KOPT-K1 (cell line): ENCODE measurements around the gene POLA2.

Experiments
- H3K27ac ChIP-seq: fragments of 200-600 bp; sonication (generic); 2 replicates; pipeline ENCODE4 v1.5.1; 2016; ENCODE audit warnings: antibody characterized with exemption, mild to moderate bottlenecking, low read depth, low read length; ENCODE audit not compliant: poor library complexity, severe bottlenecking
- H3K36me3 ChIP-seq: fragments of 200-600 bp; sonication (generic); 2 replicates; pipeline ENCODE4 v1.5.1; 2017; ENCODE audit warnings: antibody characterized with exemption, mild to moderate bottlenecking, low read length, moderate library complexity; ENCODE audit not compliant: insufficient read depth
- H3K9me3 ChIP-seq: fragments of 200-600 bp; sonication (generic); 2 replicates; pipeline ENCODE4 v1.5.1; 2017; ENCODE audit warnings: antibody characterized with exemption, low read length, mild to moderate bottlenecking; ENCODE audit not compliant: insufficient read depth, poor library complexity, severe bottlenecking

Gene POLA2

GRCh38 chr11:65304110-65304509 lies 42.3 kb downstream of the POLA2 start:
- Histone ChIP-seq H3K9me3 (no peaks in the 10 kb centered on the region), H3K36me3 (peaks cover 67% of the 10 kb centered on the region), H3K27ac (no peak overlapping the region)

- Histone ChIP-seq H3K9me3 (no peaks in the 10 kb centered on the region), H3K36me3 (peaks cover 62% of the 10 kb centered on the region), H3K27ac (no peak overlapping the region)
Observed at GRCh38 chr11:65304613-65305012, 42.9 kb downstream of the POLA2 start.

GRCh38 chr11:65305501-65306268 lies 43.9 kb downstream of the POLA2 start:
- Histone ChIP-seq H3K36me3 (peaks cover 51% of the 10 kb centered on the region), H3K27ac (no peak overlapping the region), H3K9me3 (no peaks in the 10 kb centered on the region)

- H3K9me3 ChIP-seq: no peaks in the 10 kb centered on the region
- no peak overlapping the region for H3K27ac ChIP-seq
- H3K36me3 ChIP-seq: peaks cover 32% of the 10 kb centered on the region
Observed at GRCh38 chr11:65307298-65308229, 45.8 kb downstream of the POLA2 start.

- no peak overlapping the region for H3K27ac ChIP-seq
- peaks cover 26% of the 10 kb centered on the region; the same call in 1 of the 2 replicates for H3K36me3 ChIP-seq
- no peaks in the 10 kb centered on the region for H3K9me3 ChIP-seq
Observed at GRCh38 chr11:65308281-65308891, 46.6 kb downstream of the POLA2 start.

GRCh38 chr11:65309006-65309405 lies 47.2 kb downstream of the POLA2 start:
- no peaks in the 10 kb centered on the region for H3K9me3 ChIP-seq
- H3K27ac ChIP-seq: no peak overlapping the region
- peaks cover 19% of the 10 kb centered on the region; the same call in 1 of the 2 replicates for H3K36me3 ChIP-seq

- H3K27ac ChIP-seq: no peak overlapping the region
- peaks cover 7% of the 10 kb centered on the region; the same call in 1 of the 2 replicates for H3K36me3 ChIP-seq
- no peaks in the 10 kb centered on the region for H3K9me3 ChIP-seq
Observed at GRCh38 chr11:65310215-65310614, 48.5 kb downstream of the POLA2 start.

- no peaks in the 10 kb centered on the region for H3K9me3 ChIP-seq
- H3K27ac ChIP-seq: no peak overlapping the region
Observed at GRCh38 chr11:65310736-65311135, 49.0 kb downstream of the POLA2 start.

GRCh38 chr11:65311170-65311678 lies 49.5 kb downstream of the POLA2 start:
- H3K9me3 ChIP-seq: no peaks in the 10 kb centered on the region
- H3K36me3 ChIP-seq: no peaks in the 10 kb centered on the region
- H3K27ac ChIP-seq: no peak overlapping the region

More at GRCh38 chr11:65310736-65311135, 49.0 kb downstream of the POLA2 start:
- peaks cover 2% of the 10 kb centered on the region; the same call in 1 of the 2 replicates for H3K36me3 ChIP-seq

GRCh38 chr11:65314501-65315203 lies 52.9 kb downstream of the POLA2 start, which contains the start of gene CDC42EP2:
CDC42EP2 (plus strand) TSS chr11:65314866; CDS start chr11:65320899, 6,033 bp downstream.
- no peaks in the 10 kb centered on the region for H3K36me3 ChIP-seq
- peak within 1 kb of the TSS; percentile 16 for H3K27ac ChIP-seq
- no peaks in the 10 kb centered on the region for H3K9me3 ChIP-seq

GRCh38 chr11:65315204-65315865 lies 53.6 kb downstream of the POLA2 start:
- peak overlapping the region; percentile 16 for H3K27ac ChIP-seq
- no peaks in the 10 kb centered on the region for H3K36me3 ChIP-seq

GRCh38 chr11:65315866-65316226 lies 54.1 kb downstream of the POLA2 start:
- Histone ChIP-seq H3K36me3 (no peaks in the 10 kb centered on the region), H3K27ac (no peak overlapping the region)

More at GRCh38 chr11:65315204-65315865, 53.6 kb downstream of the POLA2 start:
- no peaks in the 10 kb centered on the region for H3K9me3 ChIP-seq

GRCh38 chr11:65316227-65317024 lies 54.7 kb downstream of the POLA2 start:
- Histone ChIP-seq H3K27ac (no peak overlapping the region), H3K36me3 (no peaks in the 10 kb centered on the region), H3K9me3 (no peaks in the 10 kb centered on the region)

More at GRCh38 chr11:65315866-65316226, 54.1 kb downstream of the POLA2 start:
- H3K9me3 ChIP-seq: no peaks in the 10 kb centered on the region
